T-helper 1 cell (primary cell): ENCODE measurements around the gene CNBD2.
A peak's percentile ranks its signal among the peaks of the same experiment; 100 is the strongest.
"Not testable (repeated sequence)": the region's sequence is repeated elsewhere in the genome, so short reads cannot be mapped to it uniquely, and the experiment has no call there.

Experiments used
- DNase-seq, 5 donors: peaks; one replicate each; pipeline ENCODE4 v3.0.0-alpha.2; 2012 to 2020

Gene CNBD2

GRCh38 chr20:36028106-36028808 lies 59.9 kb downstream of the CNBD2 start:
- DNase-seq: no peak

GRCh38 chr20:36030149-36030548 lies 61.8 kb downstream of the CNBD2 start:
- DNase-seq: no peak

GRCh38 chr20:36031806-36032205 lies 63.4 kb downstream of the CNBD2 start:
- DNase-seq: no peak

- no peak for DNase-seq
Observed at GRCh38 chr20:36034875-36035274, 66.5 kb downstream of the CNBD2 start.

- DNase-seq: no peak
Observed at GRCh38 chr20:36035745-36036144, 67.4 kb downstream of the CNBD2 start.

- no peak for DNase-seq
Observed at GRCh38 chr20:36036688-36037087, 68.3 kb downstream of the CNBD2 start.

GRCh38 chr20:36040571-36040970 lies 72.2 kb downstream of the CNBD2 start:
- no peak for DNase-seq

GRCh38 chr20:36043441-36043840 lies 75.1 kb downstream of the CNBD2 start:
- no peak for DNase-seq

- no peak for DNase-seq
Observed at GRCh38 chr20:36043892-36044515, 75.6 kb downstream of the CNBD2 start.

GRCh38 chr20:36045373-36045714 lies 77.0 kb downstream of the CNBD2 start:
- DNase-seq: no peak

GRCh38 chr20:36046073-36046798 lies 77.8 kb downstream of the CNBD2 start:
- not testable (repeated sequence) for DNase-seq

GRCh38 chr20:36049408-36049807 lies 81.0 kb downstream of the CNBD2 start:
- DNase-seq: not testable (repeated sequence)

- peak; percentile 63 to 91 (median 76) for DNase-seq
Observed at GRCh38 chr20:36050436-36051317, 82.3 kb downstream of the CNBD2 start.

- DNase-seq: no peak
Observed at GRCh38 chr20:36051318-36052116, 83.1 kb downstream of the CNBD2 start.

GRCh38 chr20:36052117-36052513 lies 83.7 kb downstream of the CNBD2 start:
- no peak for DNase-seq

- DNase-seq: not testable (repeated sequence)
Observed at GRCh38 chr20:36053863-36054518, 85.6 kb downstream of the CNBD2 start.

GRCh38 chr20:36055145-36055544 lies 86.8 kb downstream of the CNBD2 start:
- DNase-seq: no peak

GRCh38 chr20:36060676-36061075 lies 92.3 kb downstream of the CNBD2 start:
- DNase-seq: no peak

- DNase-seq: no peak
Observed at GRCh38 chr20:36061754-36062153, 93.4 kb downstream of the CNBD2 start.

GRCh38 chr20:36062799-36063198 lies 94.4 kb downstream of the CNBD2 start:
- DNase-seq: no peak

- peak in 1 of 5 donors; percentile 8 for DNase-seq
Observed at GRCh38 chr20:36063916-36064657, 95.7 kb downstream of the CNBD2 start.
